Kidney (tissue), 14 donors: Measurements from ENCODE around the gene POPDC3. TPM values are rescaled to one million over a fixed set of nuclear protein-coding genes. Genes with fewer than 3 reads are reported as not detected.

Experiments
- DNase-seq, 5 donors: peaks; one replicate each; pipeline ENCODE4 v3.0.0-alpha.2; 2013 to 2020
- FAIRE-seq: peaks from 2 replicates; lab custom pipeline; 2012; peaks lifted over from hg19 to GRCh38; lab: Jason Lieb, UNC
- H3K27ac ChIP-seq, 2 donors: one replicate each; pipeline ENCODE4 v1.7.0; 2013; ENCODE audit warnings: low read depth in 2 of 2, low read length in 2 of 2, inconsistent platforms in 1 of 2
- H3K27me3 ChIP-seq: one replicate; pipeline ENCODE4 v1.7.1; 2013; ENCODE audit warnings: low read length, inconsistent platforms; ENCODE audit not compliant: control insufficient read depth, insufficient read depth
- H3K36me3 ChIP-seq, 3 donors: one replicate each; pipeline versions ENCODE4 v1.7.0 to v1.7.1; 2013; ENCODE audit warnings: low read length in 3 of 3, control low read depth in 1 of 3, inconsistent platforms in 1 of 3; ENCODE audit not compliant: insufficient read depth in 3 of 3, control insufficient read depth in 2 of 3
- H3K4me1 ChIP-seq, 3 donors: one replicate each; pipeline versions ENCODE4 v1.7.0 to v1.7.1; 2013; ENCODE audit warnings: low read length in 3 of 3, inconsistent platforms in 1 of 3, low read depth in 1 of 3; ENCODE audit not compliant: control insufficient read depth in 2 of 3, insufficient read depth in 2 of 3
- H3K4me3 ChIP-seq, 3 donors: one replicate each; pipeline versions ENCODE4 v1.7.0 to v1.8.1; 2013; ENCODE audit warnings: low read length in 3 of 3, control low read depth in 1 of 3, inconsistent platforms in 1 of 3
- H3K9ac ChIP-seq, 3 donors: one replicate each; pipeline versions ENCODE4 v1.7.0 to v1.7.1; 2013; ENCODE audit warnings: low read length in 3 of 3, control low read depth in 1 of 3, inconsistent platforms in 1 of 3
- H3K9me3 ChIP-seq, 3 donors: one replicate each; pipeline versions ENCODE4 v1.7.0 to v1.7.1; 2013; ENCODE audit warnings: low read length in 3 of 3, control low read depth in 1 of 3, inconsistent platforms in 1 of 3; ENCODE audit not compliant: control insufficient read depth in 2 of 3, insufficient read depth in 1 of 3
- CTCF ChIP-seq: IDR thresholded peaks from 3 replicates; pipeline ENCODE4 v1.5.1; 2012; ENCODE audit warnings: mild to moderate bottlenecking, moderate library complexity, borderline replicate concordance; ENCODE audit not compliant: insufficient read depth; ENCODE audit errors: extremely low read depth
- intact Hi-C: fragments of 100-400 bp; cut with DNase I; formaldehyde crosslinking; loops from one replicate; pipeline ENCODE4 v1.11.1; 2022
- polyA plus RNA-seq: library from polyadenylated mRNA; stranded (reverse); fragments of 350-450 nt; fragmentation: Illumina TruSeq; extraction: RNeasy Lipid Tissue Mini Kit (QIAGEN cat#74804); gene quantifications from one replicate; pipeline ENCODE4 v1.2.3, GENCODE V29; 2014; ENCODE audit warnings: low read depth, low replicate concordance; ENCODE audit not compliant: insufficient read depth
- total RNA-seq: library from RNA; stranded (reverse); fragmentation: NEBNext Ultra II Directional; extraction: Animal tissue kit (Norgen Biotek cat#: 25700); gene quantifications from one replicate; pipeline ENCODE4 v1.2.1, GENCODE V29; 2021
- donor health status: control.
- donor health status: control.
- donor health status: control.
- donor health status: control.
- donor health status: control.
- donor health status: DM: yes; HTN: yes; CAD: no.
- donor health status: Normal renal cell carcinoma (clear cell type).

POPDC3 gene
- total and polyA plus RNA-seq, 2 donors from 2014 or later, result not detected

- H3K4me1 ChIP-seq, result no peaks in the 10 kb centered on the region
- no peak overlapping the region for H3K9ac ChIP-seq
- no peaks in the 10 kb centered on the region for H3K36me3 ChIP-seq
- no peak for TF ChIP-seq CTCF
- FAIRE-seq (no peak), DNase-seq (no peak)
- intact Hi-C loops, result no loop called here
- no peak overlapping the region for H3K27ac ChIP-seq
- H3K9me3 ChIP-seq, result no peaks in the 10 kb centered on the region
- H3K27me3 ChIP-seq, result no peaks in the 10 kb centered on the region
- no peak overlapping the region for H3K4me3 ChIP-seq
Measured at GRCh38 chr6:105167914-105168313, 11.9 kb downstream of the POPDC3 start.

GRCh38 chr6:105164418-105164817 lies 15.4 kb downstream of the POPDC3 start:
- TF ChIP-seq CTCF, result no peak
- Histone ChIP-seq H3K36me3 (no peaks in the 10 kb centered on the region), H3K4me3 (no peak overlapping the region), H3K9me3 (no peaks in the 10 kb centered on the region), H3K27ac (no peak overlapping the region), H3K4me1 (no peaks in the 10 kb centered on the region), H3K27me3 (no peaks in the 10 kb centered on the region), H3K9ac (no peak overlapping the region)
- FAIRE-seq (no peak), DNase-seq (no peak)
- intact Hi-C loops, result no loop called here

GRCh38 chr6:105163183-105163582 lies 16.6 kb downstream of the POPDC3 start:
- H3K36me3 ChIP-seq, result no peaks in the 10 kb centered on the region
- no peak overlapping the region for H3K4me3 ChIP-seq
- DNase-seq (no peak), FAIRE-seq (no peak)
- H3K9ac ChIP-seq, result no peak overlapping the region
- intact Hi-C loops, result no loop called here
- no peak overlapping the region for H3K27ac ChIP-seq
- H3K4me1 ChIP-seq, result no peaks in the 10 kb centered on the region
- no peak for TF ChIP-seq CTCF
- no peaks in the 10 kb centered on the region for H3K27me3 ChIP-seq
- H3K9me3 ChIP-seq, result no peaks in the 10 kb centered on the region

GRCh38 chr6:105162377-105162776 lies 17.4 kb downstream of the POPDC3 start:
- Histone ChIP-seq H3K9ac (no peak overlapping the region), H3K4me3 (no peak overlapping the region), H3K27ac (no peak overlapping the region), H3K4me1 (no peaks in the 10 kb centered on the region), H3K36me3 (no peaks in the 10 kb centered on the region), H3K9me3 (no peaks in the 10 kb centered on the region), H3K27me3 (no peaks in the 10 kb centered on the region)
- FAIRE-seq (no peak), DNase-seq (no peak)
- TF ChIP-seq CTCF, result no peak
- intact Hi-C loops, result no loop called here
